Activated naive CD4-positive, alpha-beta T cell treated with anti-CD3 and anti-CD28 coated beads for 36 hours (primary cell): ENCODE data around the gene SPATS2L. TPM values are rescaled to one million over a fixed set of nuclear protein-coding genes. Genes with fewer than 3 reads are reported as not detected.

ENCODE experiments used
- CTCF ChIA-PET: fragments of 350-600 bp; sonication (Branson Sonifier 250); formaldehyde crosslinking; loops from one replicate; lab custom pipeline; 2021; ENCODE audit warnings: antibody characterized with exemption; lab: Charles Lee
- DNase-seq: peaks from one replicate; pipeline ENCODE4 v3.0.0-alpha.2; 2020
- H3K27ac Mint-ChIP-seq: one replicate; pipeline ENCODE4 v1.8.0; 2021; ENCODE audit warnings: mild to moderate bottlenecking, mixed read lengths
- H3K27me3 Mint-ChIP-seq: one replicate; pipeline ENCODE4 v1.8.0; 2021; ENCODE audit warnings: low read depth, mixed read lengths
- H3K36me3 Mint-ChIP-seq: one replicate; pipeline ENCODE4 v1.8.0; 2021; ENCODE audit warnings: low read depth, mixed read lengths
- H3K4me1 Mint-ChIP-seq: one replicate; pipeline ENCODE4 v1.8.0; 2021; ENCODE audit warnings: low read depth, mixed read lengths
- H3K4me3 Mint-ChIP-seq: one replicate; pipeline ENCODE4 v1.8.0; 2021; ENCODE audit warnings: mild to moderate bottlenecking, moderate library complexity, mixed read lengths
- H3K9me3 Mint-ChIP-seq: one replicate; pipeline ENCODE4 v1.8.0; 2021; ENCODE audit warnings: mixed read lengths
- intact Hi-C: fragments of 100-400 bp; cut with micrococcal nuclease; formaldehyde crosslinking; loops from one replicate; pipeline ENCODE4 v1.15.1; 2023
- total RNA-seq, 2 experiments: library from RNA; stranded (reverse); gene quantifications; one replicate each; pipeline ENCODE4 v1.2.3, GENCODE V29; 2021

SPATS2L gene
- total RNA-seq, 2 experiments from 2014 or later = 8.9 to 10.9 TPM

GRCh38 chr2:200274116-200275075 lies 32.1 kb upstream of the SPATS2L start:
- no peaks in the 10 kb centered on the region for H3K36me3 Mint-ChIP-seq
- no peak overlapping the region for H3K4me3 Mint-ChIP-seq
- H3K27me3 Mint-ChIP-seq = no peaks in the 10 kb centered on the region
- intact Hi-C loops = no loop called here
- CTCF ChIA-PET = interaction anchor here (0.5 to 0.8 kb wide), 2 partner anchors 10 to 116 kb away, joined by 3 read pairs; no protein-coding TSS in a partner anchor
- no peak overlapping the region for H3K27ac Mint-ChIP-seq
- no peak for DNase-seq
- H3K4me1 Mint-ChIP-seq = no peaks in the 10 kb centered on the region
- no peaks in the 10 kb centered on the region for H3K9me3 Mint-ChIP-seq

- CTCF ChIA-PET = interaction anchor here (0.7 kb wide), 1 partner anchor 100 kb away, joined by 3 read pairs; no protein-coding TSS in a partner anchor
- H3K36me3 Mint-ChIP-seq = no peaks in the 10 kb centered on the region
- no peak for DNase-seq
- no peak overlapping the region for H3K4me3 Mint-ChIP-seq
- H3K27ac Mint-ChIP-seq = no peak overlapping the region
- H3K27me3 Mint-ChIP-seq = no peaks in the 10 kb centered on the region
- H3K9me3 Mint-ChIP-seq = no peaks in the 10 kb centered on the region
- no peaks in the 10 kb centered on the region for H3K4me1 Mint-ChIP-seq
- intact Hi-C loops = no loop called here
These were observed 31.0 kb upstream of the SPATS2L start for GRCh38 chr2:200275295-200276013.

- no peaks in the 10 kb centered on the region for H3K4me1 Mint-ChIP-seq
- no peaks in the 10 kb centered on the region for H3K36me3 Mint-ChIP-seq
- intact Hi-C loops = no loop called here
- H3K9me3 Mint-ChIP-seq = no peaks in the 10 kb centered on the region
- CTCF ChIA-PET = no interaction called here
- no peak for DNase-seq
- no peak overlapping the region for H3K4me3 Mint-ChIP-seq
- H3K27ac Mint-ChIP-seq = no peak overlapping the region
- H3K27me3 Mint-ChIP-seq = no peaks in the 10 kb centered on the region
These were observed 30.0 kb upstream of the SPATS2L start for GRCh38 chr2:200276472-200276871.

GRCh38 chr2:200278694-200279316 lies 27.7 kb upstream of the SPATS2L start:
- Mint-ChIP-seq H3K36me3 (no peaks in the 10 kb centered on the region), H3K27me3 (peaks cover 8% of the 10 kb centered on the region), H3K27ac (no peak overlapping the region), H3K4me1 (no peaks in the 10 kb centered on the region), H3K4me3 (no peak overlapping the region), H3K9me3 (no peaks in the 10 kb centered on the region)
- CTCF ChIA-PET = interaction anchor here (0.7 kb wide), 1 partner anchor 313 kb away, joined by 3 read pairs; no protein-coding TSS in a partner anchor
- intact Hi-C loops = no loop called here
- DNase-seq = no peak

GRCh38 chr2:200279857-200280256 lies 26.6 kb upstream of the SPATS2L start:
- peaks cover 8% of the 10 kb centered on the region for H3K27me3 Mint-ChIP-seq
- no peaks in the 10 kb centered on the region for H3K4me1 Mint-ChIP-seq
- no peak overlapping the region for H3K27ac Mint-ChIP-seq
- CTCF ChIA-PET = no interaction called here
- intact Hi-C loops = no loop called here
- H3K9me3 Mint-ChIP-seq = no peaks in the 10 kb centered on the region
- DNase-seq = no peak
- no peak overlapping the region for H3K4me3 Mint-ChIP-seq
- H3K36me3 Mint-ChIP-seq = no peaks in the 10 kb centered on the region

GRCh38 chr2:200286578-200286977 lies 19.9 kb upstream of the SPATS2L start:
- no peaks in the 10 kb centered on the region for H3K9me3 Mint-ChIP-seq
- H3K27me3 Mint-ChIP-seq = peaks cover 8% of the 10 kb centered on the region
- H3K4me1 Mint-ChIP-seq = no peaks in the 10 kb centered on the region
- H3K4me3 Mint-ChIP-seq = no peak overlapping the region
- no peaks in the 10 kb centered on the region for H3K36me3 Mint-ChIP-seq
- intact Hi-C loops = no loop called here
- DNase-seq = no peak
- CTCF ChIA-PET = interaction anchor here (1.1 kb wide), 1 partner anchor 186 kb away, joined by 3 read pairs; no protein-coding TSS in a partner anchor
- H3K27ac Mint-ChIP-seq = no peak overlapping the region

GRCh38 chr2:200288670-200289429 lies 17.6 kb upstream of the SPATS2L start:
- intact Hi-C loops = no loop called here
- H3K27me3 Mint-ChIP-seq = no peaks in the 10 kb centered on the region
- CTCF ChIA-PET = interaction anchor here (0.5 kb wide), 1 partner anchor 49 kb away, joined by 3 read pairs; no protein-coding TSS in a partner anchor
- H3K9me3 Mint-ChIP-seq = no peaks in the 10 kb centered on the region
- DNase-seq = no peak
- H3K36me3 Mint-ChIP-seq = no peaks in the 10 kb centered on the region
- no peak overlapping the region for H3K27ac Mint-ChIP-seq
- no peak overlapping the region for H3K4me3 Mint-ChIP-seq
- H3K4me1 Mint-ChIP-seq = no peaks in the 10 kb centered on the region

GRCh38 chr2:200296118-200296517 lies 10.4 kb upstream of the SPATS2L start:
- intact Hi-C loops = no loop called here
- Mint-ChIP-seq H3K4me1 (no peaks in the 10 kb centered on the region), H3K27me3 (no peaks in the 10 kb centered on the region), H3K36me3 (no peaks in the 10 kb centered on the region), H3K27ac (no peak overlapping the region), H3K9me3 (no peaks in the 10 kb centered on the region), H3K4me3 (no peak overlapping the region)
- CTCF ChIA-PET = interaction anchor here (0.6 to 1.4 kb wide), 2 partner anchors 12 to 23 kb away, joined by 3 to 4 read pairs; no protein-coding TSS in a partner anchor
- DNase-seq = no peak

GRCh38 chr2:200297100-200297499 lies 9.4 kb upstream of the SPATS2L start:
- CTCF ChIA-PET = interaction anchor here (0.6 to 1.1 kb wide), 2 partner anchors 24 to 311 kb away, joined by 4 read pairs; no protein-coding TSS in a partner anchor
- Mint-ChIP-seq H3K9me3 (no peaks in the 10 kb centered on the region), H3K27ac (no peak overlapping the region), H3K4me3 (no peak overlapping the region), H3K36me3 (no peaks in the 10 kb centered on the region), H3K4me1 (no peaks in the 10 kb centered on the region), H3K27me3 (no peaks in the 10 kb centered on the region)
- intact Hi-C loops = no loop called here
- DNase-seq = no peak

- no peaks in the 10 kb centered on the region for H3K9me3 Mint-ChIP-seq
- H3K4me1 Mint-ChIP-seq = no peaks in the 10 kb centered on the region
- DNase-seq = no peak
- no peaks in the 10 kb centered on the region for H3K36me3 Mint-ChIP-seq
- no peak overlapping the region for H3K27ac Mint-ChIP-seq
- no peak overlapping the region for H3K4me3 Mint-ChIP-seq
- CTCF ChIA-PET = no interaction called here
- H3K27me3 Mint-ChIP-seq = no peaks in the 10 kb centered on the region
- intact Hi-C loops = no loop called here
These were observed 8.5 kb upstream of the SPATS2L start for GRCh38 chr2:200297989-200298388.

GRCh38 chr2:200298816-200299215 lies 7.7 kb upstream of the SPATS2L start:
- Mint-ChIP-seq H3K4me3 (no peak overlapping the region), H3K27me3 (no peaks in the 10 kb centered on the region), H3K4me1 (no peaks in the 10 kb centered on the region), H3K9me3 (no peaks in the 10 kb centered on the region), H3K27ac (no peak overlapping the region), H3K36me3 (no peaks in the 10 kb centered on the region)
- no peak for DNase-seq
- CTCF ChIA-PET = no interaction called here
- intact Hi-C loops = no loop called here
